ENCODE measurements around the gene COL6A2. TPM values are rescaled to one million over a fixed set of nuclear protein-coding genes. Genes with fewer than 3 reads are reported as not detected.

The COL6A2 gene
- total RNA-seq, 1 donor from 2014 or later = 157 TPM

DNA sequence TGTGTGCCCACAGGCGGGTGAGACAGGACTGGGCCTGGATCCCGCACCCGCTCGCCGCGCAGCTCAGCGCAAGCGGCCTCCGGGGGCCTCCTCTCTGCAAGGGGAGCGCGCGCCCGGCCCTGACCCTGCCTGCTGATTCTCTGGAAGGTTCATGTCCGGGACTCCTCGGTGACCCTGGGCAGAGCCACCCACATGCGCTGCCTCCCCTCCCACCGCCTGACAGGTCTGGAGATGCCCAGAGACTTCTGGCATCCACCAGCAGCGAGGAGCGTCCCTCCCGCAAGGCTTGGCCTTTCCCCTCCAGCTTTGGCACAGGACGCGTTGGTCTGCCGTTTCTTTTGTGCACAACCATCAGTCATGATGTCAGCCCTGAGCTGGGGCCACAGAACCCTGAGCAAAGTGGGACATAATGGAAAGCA is 42.0 kb upstream of the COL6A2 start:
- DNase-seq = no peak
- Histone ChIP-seq H3K4me1 (peaks cover 41% of the 10 kb centered on the region), H3K36me3 (no peaks in the 10 kb centered on the region), H3K4me3 (peak overlapping the region; percentile 53), H3K27ac (replicated peaks) (peak overlapping the region; percentile 93), H3K27me3 (ENCODE audit: low read depth) (no peaks in the 10 kb centered on the region), H3K9me3 (replicated peaks) (peaks cover 4% of the 10 kb centered on the region)
- intact Hi-C loops (cut with micrococcal nuclease) = no loop called here
- TF ChIP-seq, protein P1, sequence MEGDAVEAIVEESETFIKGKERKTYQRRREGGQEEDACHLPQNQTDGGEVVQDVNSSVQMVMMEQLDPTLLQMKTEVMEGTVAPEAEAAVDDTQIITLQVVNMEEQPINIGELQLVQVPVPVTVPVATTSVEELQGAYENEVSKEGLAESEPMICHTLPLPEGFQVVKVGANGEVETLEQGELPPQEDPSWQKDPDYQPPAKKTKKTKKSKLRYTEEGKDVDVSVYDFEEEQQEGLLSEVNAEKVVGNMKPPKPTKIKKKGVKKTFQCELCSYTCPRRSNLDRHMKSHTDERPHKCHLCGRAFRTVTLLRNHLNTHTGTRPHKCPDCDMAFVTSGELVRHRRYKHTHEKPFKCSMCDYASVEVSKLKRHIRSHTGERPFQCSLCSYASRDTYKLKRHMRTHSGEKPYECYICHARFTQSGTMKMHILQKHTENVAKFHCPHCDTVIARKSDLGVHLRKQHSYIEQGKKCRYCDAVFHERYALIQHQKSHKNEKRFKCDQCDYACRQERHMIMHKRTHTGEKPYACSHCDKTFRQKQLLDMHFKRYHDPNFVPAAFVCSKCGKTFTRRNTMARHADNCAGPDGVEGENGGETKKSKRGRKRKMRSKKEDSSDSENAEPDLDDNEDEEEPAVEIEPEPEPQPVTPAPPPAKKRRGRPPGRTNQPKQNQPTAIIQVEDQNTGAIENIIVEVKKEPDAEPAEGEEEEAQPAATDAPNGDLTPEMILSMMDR (IDR thresholded peaks at IDR 0.05; ENCODE audit: borderline replicate concordance) = no peak

DNA sequence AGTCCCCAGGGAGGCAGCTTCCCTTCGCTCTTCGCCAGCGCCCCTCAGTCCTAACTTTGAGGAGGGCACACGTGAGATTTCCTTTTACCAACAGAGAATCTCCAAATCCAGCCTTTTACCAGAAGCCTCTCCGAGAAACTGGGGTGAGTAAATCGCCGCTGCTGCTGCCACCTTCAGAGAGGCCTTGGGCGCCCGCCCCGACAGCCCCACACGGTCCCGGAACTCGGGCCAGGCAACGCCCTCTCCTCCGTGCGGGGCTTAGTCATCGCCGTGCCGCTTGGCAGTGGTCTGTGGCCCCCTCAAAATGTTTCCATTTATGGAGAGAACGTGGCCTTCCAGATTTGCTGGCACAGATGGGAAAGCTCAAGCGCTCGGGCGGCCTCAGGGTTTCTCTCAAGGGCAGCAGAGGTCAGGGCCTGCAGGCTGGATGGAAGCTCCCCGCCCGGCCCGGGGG is 41.4 kb upstream of the COL6A2 start:
- Histone ChIP-seq H3K4me3 (peak overlapping the region; percentile 53), H3K36me3 (no peaks in the 10 kb centered on the region), H3K9me3 (replicated peaks) (peaks cover 10% of the 10 kb centered on the region), H3K27me3 (ENCODE audit: low read depth) (no peaks in the 10 kb centered on the region), H3K4me1 (peaks cover 39% of the 10 kb centered on the region), H3K27ac (replicated peaks) (peak overlapping the region; percentile 93)
- intact Hi-C loops (cut with micrococcal nuclease) = no loop called here
- DNase-seq = peak; percentile 87
- TF ChIP-seq, protein P1 (IDR thresholded peaks at IDR 0.05; ENCODE audit: borderline replicate concordance) = no peak

DNA sequence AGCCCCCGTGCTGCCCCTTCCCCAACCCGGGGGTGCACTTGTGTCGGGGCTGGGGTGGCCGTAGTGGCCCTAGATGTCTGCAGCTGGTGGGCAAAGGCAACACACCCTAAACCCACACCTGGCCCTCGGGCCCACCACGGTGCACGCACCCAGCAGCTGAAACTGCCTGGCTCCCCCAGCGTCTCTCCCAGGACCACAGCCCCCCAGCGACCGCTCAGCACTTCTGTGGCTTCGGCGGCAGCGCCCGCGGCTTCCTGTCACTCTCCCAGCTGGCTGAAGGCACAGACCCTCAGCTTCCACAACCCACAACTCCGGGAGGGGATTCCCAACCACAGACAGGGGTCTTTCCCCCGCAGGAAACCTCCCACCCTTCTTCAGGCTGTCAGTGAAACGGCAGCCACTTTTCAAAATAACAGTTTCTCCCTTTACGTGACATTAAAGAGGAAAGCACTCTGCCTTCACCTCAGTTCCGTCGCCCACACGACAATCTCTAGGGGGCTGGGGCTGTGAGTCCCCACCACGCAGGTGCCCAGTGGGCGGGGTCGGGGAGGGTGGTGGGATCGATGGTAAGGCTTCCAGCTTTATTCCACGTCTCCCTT is 40.7 kb upstream of the COL6A2 start:
- TF ChIP-seq, protein P1 (IDR thresholded peaks at IDR 0.05; ENCODE audit: borderline replicate concordance) = no peak
- H3K4me1 ChIP-seq = peaks cover 39% of the 10 kb centered on the region
- no peaks in the 10 kb centered on the region for H3K27me3 ChIP-seq (ENCODE audit: low read depth)
- H3K4me3 ChIP-seq = no peak overlapping the region
- H3K9me3 ChIP-seq (replicated peaks) = peaks cover 16% of the 10 kb centered on the region
- intact Hi-C loops (cut with micrococcal nuclease) = no loop called here
- peak overlapping the region; percentile 93 for H3K27ac ChIP-seq (replicated peaks)
- H3K36me3 ChIP-seq = no peaks in the 10 kb centered on the region
- no peak for DNase-seq

DNA sequence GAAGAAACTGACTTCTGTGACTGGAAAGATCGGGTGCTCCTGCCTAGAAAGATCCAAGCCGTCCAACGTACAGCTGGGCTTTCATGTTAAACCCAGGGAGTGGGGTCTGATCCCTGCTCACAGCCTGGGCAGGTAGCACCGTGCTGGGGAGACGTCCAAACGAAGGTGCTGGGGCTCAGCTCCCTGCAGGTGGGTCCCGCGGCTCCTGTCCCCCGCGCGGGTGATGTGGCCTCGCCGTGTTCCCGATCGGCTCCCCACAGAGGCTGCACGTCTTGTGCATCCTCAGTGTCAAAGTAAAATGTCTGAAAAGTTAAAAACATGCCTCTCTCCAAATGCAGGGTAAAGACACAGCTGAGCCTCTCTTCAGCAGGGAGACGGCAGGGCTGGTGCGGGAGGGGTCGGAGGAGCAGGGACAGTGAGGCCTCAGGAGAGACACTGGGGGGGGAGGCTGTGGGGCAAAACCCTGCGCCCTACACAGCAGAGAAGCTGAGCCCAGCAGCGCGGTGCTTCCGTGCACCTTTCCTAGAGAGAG is 40.1 kb upstream of the COL6A2 start:
- intact Hi-C loops (cut with micrococcal nuclease) = no loop called here
- no peaks in the 10 kb centered on the region for H3K27me3 ChIP-seq (ENCODE audit: low read depth)
- DNase-seq = no peak
- H3K9me3 ChIP-seq (replicated peaks) = peaks cover 18% of the 10 kb centered on the region
- H3K4me3 ChIP-seq = no peak overlapping the region
- TF ChIP-seq, protein P1 (IDR thresholded peaks at IDR 0.05; ENCODE audit: borderline replicate concordance) = no peak
- peaks cover 39% of the 10 kb centered on the region for H3K4me1 ChIP-seq
- H3K27ac ChIP-seq (replicated peaks) = peak overlapping the region; percentile 93
- H3K36me3 ChIP-seq = no peaks in the 10 kb centered on the region

DNA sequence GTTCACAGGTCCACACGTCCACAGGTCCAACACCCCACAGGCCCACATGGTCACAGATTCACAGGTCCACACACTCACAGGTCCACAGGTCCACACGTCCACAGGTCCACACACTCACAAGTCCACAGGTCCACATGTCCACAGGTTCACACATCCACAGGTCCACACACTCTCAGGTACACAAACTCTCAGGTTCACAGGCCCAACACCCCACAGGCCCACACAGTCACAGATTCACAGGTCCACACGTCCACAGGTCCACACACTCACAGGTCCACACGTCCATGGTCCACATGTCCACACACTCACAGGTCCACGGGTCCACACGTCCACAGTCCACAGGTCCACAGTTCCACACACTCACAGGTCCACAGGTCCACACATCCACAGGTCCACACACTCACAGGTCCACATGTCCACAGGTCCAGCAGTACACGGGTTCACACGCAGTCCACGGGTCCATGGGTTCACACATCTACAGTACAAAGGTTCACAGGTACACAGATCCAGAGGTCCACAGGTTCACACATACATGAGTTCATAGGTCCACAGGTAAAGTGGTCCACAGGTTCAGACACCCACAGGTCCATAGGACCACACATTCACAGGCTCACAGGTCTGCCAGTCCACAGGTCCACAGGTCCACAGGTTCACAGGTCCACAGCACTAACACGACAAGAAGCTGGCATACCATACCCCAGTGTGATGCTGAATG is 39.3 kb upstream of the COL6A2 start:
- no peak overlapping the region for H3K27ac ChIP-seq (replicated peaks)
- H3K4me3 ChIP-seq = no peak overlapping the region
- H3K36me3 ChIP-seq = no peaks in the 10 kb centered on the region
- H3K27me3 ChIP-seq (ENCODE audit: low read depth) = no peaks in the 10 kb centered on the region
- H3K9me3 ChIP-seq (replicated peaks) = peaks cover 27% of the 10 kb centered on the region
- DNase-seq = no peak
- TF ChIP-seq, protein P1 (IDR thresholded peaks at IDR 0.05; ENCODE audit: borderline replicate concordance) = no peak
- intact Hi-C loops (cut with micrococcal nuclease) = no loop called here
- H3K4me1 ChIP-seq = peaks cover 39% of the 10 kb centered on the region
